Loucy (cell line): ENCODE measurements around the gene KIF11.

ENCODE experiments used
- EZH2phosphoT487 ChIP-seq: fragments of 200-600 bp; IDR thresholded peaks from 2 replicates; pipeline ENCODE4 v1.6.1; 2018; ENCODE audit warnings: antibody characterized with exemption, mild to moderate bottlenecking, moderate library complexity, borderline replicate concordance
- TF ChIP-seq, protein P1 (sequence below): fragments of 200-600 bp; sonication (generic); conservative IDR thresholded peaks from 2 replicates; pipeline ENCODE4 v1.5.1; 2014; ENCODE audit warnings: mild to moderate bottlenecking, antibody characterized with exemption, low read length

DNA sequence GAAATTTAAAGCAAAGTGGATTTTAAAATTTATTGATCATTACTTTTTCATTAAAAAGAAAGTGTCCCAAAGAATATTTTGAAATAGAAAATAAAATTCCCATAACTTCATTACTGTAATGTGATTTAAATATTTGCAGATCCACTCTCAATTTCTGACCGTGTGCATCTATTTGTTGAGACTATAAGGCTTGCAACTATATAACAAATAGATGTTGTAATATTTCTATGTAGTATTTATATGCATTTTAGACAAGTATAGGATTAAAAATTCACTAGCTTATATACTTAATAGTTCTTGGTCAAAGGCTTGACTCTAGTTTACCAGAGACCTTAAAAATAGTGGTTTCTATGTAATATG is 100.6 kb downstream of the KIF11 start:
- TF ChIP-seq, protein P1, sequence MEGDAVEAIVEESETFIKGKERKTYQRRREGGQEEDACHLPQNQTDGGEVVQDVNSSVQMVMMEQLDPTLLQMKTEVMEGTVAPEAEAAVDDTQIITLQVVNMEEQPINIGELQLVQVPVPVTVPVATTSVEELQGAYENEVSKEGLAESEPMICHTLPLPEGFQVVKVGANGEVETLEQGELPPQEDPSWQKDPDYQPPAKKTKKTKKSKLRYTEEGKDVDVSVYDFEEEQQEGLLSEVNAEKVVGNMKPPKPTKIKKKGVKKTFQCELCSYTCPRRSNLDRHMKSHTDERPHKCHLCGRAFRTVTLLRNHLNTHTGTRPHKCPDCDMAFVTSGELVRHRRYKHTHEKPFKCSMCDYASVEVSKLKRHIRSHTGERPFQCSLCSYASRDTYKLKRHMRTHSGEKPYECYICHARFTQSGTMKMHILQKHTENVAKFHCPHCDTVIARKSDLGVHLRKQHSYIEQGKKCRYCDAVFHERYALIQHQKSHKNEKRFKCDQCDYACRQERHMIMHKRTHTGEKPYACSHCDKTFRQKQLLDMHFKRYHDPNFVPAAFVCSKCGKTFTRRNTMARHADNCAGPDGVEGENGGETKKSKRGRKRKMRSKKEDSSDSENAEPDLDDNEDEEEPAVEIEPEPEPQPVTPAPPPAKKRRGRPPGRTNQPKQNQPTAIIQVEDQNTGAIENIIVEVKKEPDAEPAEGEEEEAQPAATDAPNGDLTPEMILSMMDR, result no peak
- TF ChIP-seq EZH2phosphoT487, result no peak
